ENCODE measurements around the gene RIN3. TPM values are rescaled to one million over a fixed set of nuclear protein-coding genes. Genes with fewer than 3 reads are reported as not detected.

The RIN3 gene
- total RNA-seq, 2 experiments from 2014 or later = 52.6 to 56.8 TPM

GRCh38 chr14:92731622-92732115, 218.1 kb downstream of the RIN3 start:
- ChIA-PET CTCF (no interaction called here), POLR2A (no interaction called here)
- Mint-ChIP-seq H3K36me3 (ENCODE audit: low read depth) (peaks cover 9% of the 10 kb centered on the region), H3K27ac (no peak overlapping the region), H3K9me3 (peaks cover 11% of the 10 kb centered on the region), H3K4me1 (peaks cover 20% of the 10 kb centered on the region), H3K4me3 (no peak overlapping the region), H3K27me3 (peaks cover 13% of the 10 kb centered on the region)
- DNase-seq = no peak

GRCh38 chr14:92733007-92733406, 219.4 kb downstream of the RIN3 start:
- no peak for DNase-seq
- Mint-ChIP-seq H3K9me3 (peaks cover 8% of the 10 kb centered on the region), H3K27me3 (peaks cover 15% of the 10 kb centered on the region), H3K4me3 (no peak overlapping the region), H3K36me3 (ENCODE audit: low read depth) (peaks cover 9% of the 10 kb centered on the region), H3K4me1 (peaks cover 26% of the 10 kb centered on the region), H3K27ac (no peak overlapping the region)
- ChIA-PET POLR2A (no interaction called here), CTCF (no interaction called here)

GRCh38 chr14:92734618-92735017, 221.0 kb downstream of the RIN3 start:
- H3K4me3 Mint-ChIP-seq = no peak overlapping the region
- DNase-seq = no peak
- H3K27ac Mint-ChIP-seq = no peak overlapping the region
- H3K36me3 Mint-ChIP-seq (ENCODE audit: low read depth) = peaks cover 9% of the 10 kb centered on the region
- ChIA-PET POLR2A (no interaction called here), CTCF (no interaction called here)
- H3K9me3 Mint-ChIP-seq = peaks cover 8% of the 10 kb centered on the region
- peaks cover 13% of the 10 kb centered on the region for H3K27me3 Mint-ChIP-seq
- peaks cover 16% of the 10 kb centered on the region for H3K4me1 Mint-ChIP-seq

GRCh38 chr14:92735344-92735743, 221.8 kb downstream of the RIN3 start:
- peaks cover 11% of the 10 kb centered on the region for H3K4me1 Mint-ChIP-seq
- H3K27ac Mint-ChIP-seq = no peak overlapping the region
- H3K4me3 Mint-ChIP-seq = no peak overlapping the region
- H3K36me3 Mint-ChIP-seq (ENCODE audit: low read depth) = peaks cover 9% of the 10 kb centered on the region
- ChIA-PET CTCF (interaction anchor here (0.6 to 1.0 kb wide), 2 partner anchors 31 to 439 kb away, joined by 3 to 4 read pairs; no protein-coding TSS in a partner anchor), POLR2A (no interaction called here)
- no peak for DNase-seq
- peaks cover 13% of the 10 kb centered on the region for H3K27me3 Mint-ChIP-seq
- peaks cover 8% of the 10 kb centered on the region for H3K9me3 Mint-ChIP-seq

GRCh38 chr14:92737206-92737605, 223.6 kb downstream of the RIN3 start:
- Mint-ChIP-seq H3K27me3 (peaks cover 4% of the 10 kb centered on the region), H3K27ac (peak overlapping the region; percentile 6), H3K36me3 (ENCODE audit: low read depth) (peaks cover under 1% of the 10 kb centered on the region), H3K9me3 (no peaks in the 10 kb centered on the region), H3K4me3 (no peak overlapping the region), H3K4me1 (peaks cover 11% of the 10 kb centered on the region)
- POLR2A ChIA-PET = interaction anchor here (0.7 kb wide), 1 partner anchor 59 kb away, joined by 4 read pairs; no protein-coding TSS in a partner anchor
- CTCF ChIA-PET = no interaction called here
- DNase-seq = no peak

GRCh38 chr14:92737619-92738188, 224.1 kb downstream of the RIN3 start:
- ChIA-PET CTCF (no interaction called here), POLR2A (interaction anchor here (0.7 kb wide), 1 partner anchor 58 kb away, joined by 4 read pairs; no protein-coding TSS in a partner anchor)
- peaks cover 11% of the 10 kb centered on the region for H3K4me1 Mint-ChIP-seq

More at GRCh38 chr14:92737619-92738188, 224.1 kb downstream of the RIN3 start:
- Mint-ChIP-seq H3K36me3 (ENCODE audit: low read depth) (no peaks in the 10 kb centered on the region), H3K27ac (no peak overlapping the region), H3K27me3 (peaks cover 2% of the 10 kb centered on the region), H3K4me3 (no peak overlapping the region), H3K9me3 (no peaks in the 10 kb centered on the region)
- no peak for DNase-seq

Other genes with a start within 250 kb of the RIN3 start
- gene SLC24A4, start 190.6 kb upstream of the RIN3 start, total RNA-seq = not detected
- 1 to 10 TPM; 4.7 to 4.8 TPM for gene LGMN, start 234.8 kb downstream of the RIN3 start, total RNA-seq

Data from activated CD4-positive, alpha-beta T cell treated with anti-CD3 and anti-CD28 coated beads, Interleukin-2, amount 10 ng/mL, durations not matched to agents 7 days and 5 days (primary cell).